Stromal cell of bone marrow (primary cell): ENCODE data around the gene COX6A2.
"Not testable (repeated sequence)": the region's sequence is repeated elsewhere in the genome, so short reads cannot be mapped to it uniquely, and the experiment has no call there.

ENCODE experiments used
- DNase-seq: peaks from one replicate; pipeline ENCODE4 v3.0.0-alpha.2; 2012; ENCODE audit warnings: low read depth

The COX6A2 gene

GRCh38 chr16:31461921-31462804 lies 34.0 kb upstream of the COX6A2 start:
- DNase-seq: no peak

GRCh38 chr16:31461201-31461920 lies 33.2 kb upstream of the COX6A2 start:
- DNase-seq: no peak

- DNase-seq: no peak
These were observed 32.4 kb upstream of the COX6A2 start for GRCh38 chr16:31460582-31461002.

- DNase-seq: peak; percentile 97
These were observed 31.8 kb upstream of the COX6A2 start for GRCh38 chr16:31459687-31460581.

- peak; percentile 96 for DNase-seq
These were observed 30.9 kb upstream of the COX6A2 start, which contains the start of gene ARMC5 for GRCh38 chr16:31458844-31459686. ARMC5 (plus strand) TSS chr16:31459501; CDS start chr16:31459525, 24 bp downstream.

GRCh38 chr16:31458073-31458843 lies 30.1 kb upstream of the COX6A2 start:
- DNase-seq: no peak

GRCh38 chr16:31456988-31457360 lies 28.8 kb upstream of the COX6A2 start:
- no peak for DNase-seq

GRCh38 chr16:31455601-31456314 lies 27.6 kb upstream of the COX6A2 start:
- no peak for DNase-seq

- no peak for DNase-seq
These were observed 25.4 kb upstream of the COX6A2 start for GRCh38 chr16:31453255-31454204.

- peak; percentile 88 for DNase-seq
These were observed 24.5 kb upstream of the COX6A2 start for GRCh38 chr16:31452631-31453106.

GRCh38 chr16:31451681-31452351 lies 23.7 kb upstream of the COX6A2 start:
- no peak for DNase-seq

- no peak for DNase-seq
These were observed 23.0 kb upstream of the COX6A2 start for GRCh38 chr16:31451201-31451600.

- not testable (repeated sequence) for DNase-seq
These were observed 17.8 kb upstream of the COX6A2 start for GRCh38 chr16:31445931-31446330.

- no peak for DNase-seq
These were observed 13.8 kb upstream of the COX6A2 start for GRCh38 chr16:31441956-31442355.

GRCh38 chr16:31440516-31441184 lies 12.5 kb upstream of the COX6A2 start:
- no peak for DNase-seq

- no peak for DNase-seq
These were observed 11.4 kb upstream of the COX6A2 start for GRCh38 chr16:31439519-31439918.

- not testable (repeated sequence) for DNase-seq
These were observed 10.9 kb upstream of the COX6A2 start for GRCh38 chr16:31439023-31439422.
